Stimulated activated CD4-positive, alpha-beta T cell treated with anti-CD3 and anti-CD28 coated beads, Interleukin-2, amount 100 ng/mL, for 4 hours (primary cell): Measurements from ENCODE around the gene GTPBP10.
A peak's percentile ranks its signal among the peaks of the same experiment; 100 is the strongest.
"Not testable (repeated sequence)": the region's sequence is repeated elsewhere in the genome, so short reads cannot be mapped to it uniquely, and the experiment has no call there.

ENCODE experiments used
- DNase-seq: peaks from one replicate; pipeline ENCODE4 v3.0.0-alpha.2; 2020; ENCODE audit warnings: low read depth

Gene GTPBP10

GRCh38 chr7:90346336-90347125, at the start of gene GTPBP10:
GTPBP10 (plus strand) TSS chr7:90346716; CDS start chr7:90346742, 26 bp downstream.
- peak; percentile 93 for DNase-seq

GRCh38 chr7:90298145-90299038, 48.1 kb upstream of the GTPBP10 start:
- DNase-seq: no peak

GRCh38 chr7:90303241-90303640, 43.3 kb upstream of the GTPBP10 start:
- no peak for DNase-seq

- DNase-seq: no peak
Measured at GRCh38 chr7:90309872-90310271, 36.6 kb upstream of the GTPBP10 start.

GRCh38 chr7:90311175-90311574, 35.3 kb upstream of the GTPBP10 start:
- no peak for DNase-seq

GRCh38 chr7:90312745-90313144, 33.8 kb upstream of the GTPBP10 start:
- no peak for DNase-seq

GRCh38 chr7:90313907-90314306, 32.6 kb upstream of the GTPBP10 start:
- DNase-seq: no peak

GRCh38 chr7:90320014-90320413, 26.5 kb upstream of the GTPBP10 start:
- no peak for DNase-seq

GRCh38 chr7:90320418-90320800, 26.1 kb upstream of the GTPBP10 start:
- no peak for DNase-seq

- DNase-seq: no peak
Measured at GRCh38 chr7:90320801-90321494, 25.6 kb upstream of the GTPBP10 start, which contains the start of gene FAM237B. FAM237B (minus strand) TSS chr7:90321304; CDS start chr7:90319748, 1,556 bp downstream.

- DNase-seq: no peak
Measured at GRCh38 chr7:90322837-90323236, 23.7 kb upstream of the GTPBP10 start.

- DNase-seq: no peak
Measured at GRCh38 chr7:90326500-90326899, 20.0 kb upstream of the GTPBP10 start.

GRCh38 chr7:90334193-90334843, 12.2 kb upstream of the GTPBP10 start:
- DNase-seq: no peak

GRCh38 chr7:90334926-90335325, 11.6 kb upstream of the GTPBP10 start:
- DNase-seq: not testable (repeated sequence)

GRCh38 chr7:90337106-90337505, 9.4 kb upstream of the GTPBP10 start:
- DNase-seq: no peak

- no peak for DNase-seq
Measured at GRCh38 chr7:90345016-90345415, 1.5 kb upstream of the GTPBP10 start.

- no peak for DNase-seq
Measured at GRCh38 chr7:90345595-90346335, 751 bp upstream of the GTPBP10 start.

GRCh38 chr7:90347759-90348158, 1.2 kb downstream of the GTPBP10 start:
- DNase-seq: no peak

- no peak for DNase-seq
Measured at GRCh38 chr7:90349305-90349704, 2.8 kb downstream of the GTPBP10 start.

GRCh38 chr7:90350032-90350431, 3.5 kb downstream of the GTPBP10 start:
- DNase-seq: not testable (repeated sequence)

- DNase-seq: no peak
Measured at GRCh38 chr7:90351987-90352386, 5.5 kb downstream of the GTPBP10 start.
